Activated T-cell treated with anti-CD3 and anti-CD28 coated beads for 48 hours (primary cell): ENCODE data around the gene TPST2.
A peak's percentile ranks its signal among the peaks of the same experiment; 100 is the strongest.

ENCODE experiments used
- DNase-seq: peaks from one replicate; pipeline ENCODE4 v3.0.0-alpha.2; 2020; ENCODE audit warnings: low read depth

Gene TPST2

DNA sequence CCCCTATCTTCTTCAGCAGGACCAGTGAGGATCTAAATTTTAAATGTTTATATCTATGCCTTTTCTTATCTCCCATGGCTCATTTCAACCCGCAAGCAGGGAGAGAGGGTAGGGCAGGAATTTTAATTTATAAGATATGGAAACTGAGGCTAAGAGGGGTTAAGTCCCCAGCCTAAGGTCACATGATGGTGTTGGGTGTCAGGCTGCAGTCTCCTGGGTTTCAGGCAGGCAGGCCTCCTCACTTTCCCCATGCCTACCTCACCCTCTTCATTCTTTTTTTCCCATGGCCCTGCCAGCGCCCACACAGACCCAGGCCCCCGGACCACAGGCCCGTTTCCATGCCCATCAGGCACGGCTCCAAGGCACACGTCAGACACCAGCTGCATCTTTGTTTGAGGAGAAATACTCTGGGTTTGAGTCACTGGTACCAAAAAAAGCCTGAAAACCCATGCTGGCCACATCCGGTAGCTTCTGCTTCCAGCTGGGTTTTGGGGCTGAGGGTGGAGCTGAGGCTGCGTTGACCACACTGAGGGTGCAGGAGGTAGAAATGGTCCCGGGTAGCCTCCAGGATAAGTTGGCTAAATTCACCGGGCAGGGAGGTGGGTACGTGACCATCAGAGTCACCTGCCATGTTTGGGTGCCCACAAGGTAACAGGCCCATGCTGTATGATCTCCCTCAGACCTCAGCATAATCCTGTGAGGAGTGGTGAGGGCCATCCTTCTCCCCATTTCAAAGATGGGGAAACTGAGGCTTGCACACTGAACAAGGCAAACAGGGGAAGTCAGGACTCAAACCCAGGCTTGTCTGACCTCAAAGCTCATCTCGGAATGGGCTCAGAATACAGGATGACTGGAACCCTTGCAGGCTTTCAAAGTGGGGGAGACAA lies 20.4 kb upstream of the TPST2 start:
- DNase-seq: peak; percentile 46

DNA sequence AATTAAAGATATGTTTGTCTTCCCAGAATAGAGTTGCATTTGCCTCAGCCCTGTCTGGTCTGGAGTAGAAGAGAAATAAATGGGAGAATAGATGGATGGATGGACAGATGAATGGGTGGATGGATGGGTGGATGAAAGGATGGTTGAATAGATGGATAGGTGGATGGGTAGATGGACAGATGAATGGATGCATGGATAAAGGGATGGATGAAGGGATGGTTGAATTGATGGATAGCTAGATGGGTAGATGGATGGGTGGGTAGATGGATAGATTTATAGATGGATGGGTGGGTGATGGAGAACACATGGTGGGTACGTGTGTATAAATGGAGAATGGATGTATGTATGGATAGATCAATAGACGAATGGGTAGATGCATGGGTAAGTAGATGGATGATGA lies 19.4 kb upstream of the TPST2 start:
- DNase-seq: no peak

DNA sequence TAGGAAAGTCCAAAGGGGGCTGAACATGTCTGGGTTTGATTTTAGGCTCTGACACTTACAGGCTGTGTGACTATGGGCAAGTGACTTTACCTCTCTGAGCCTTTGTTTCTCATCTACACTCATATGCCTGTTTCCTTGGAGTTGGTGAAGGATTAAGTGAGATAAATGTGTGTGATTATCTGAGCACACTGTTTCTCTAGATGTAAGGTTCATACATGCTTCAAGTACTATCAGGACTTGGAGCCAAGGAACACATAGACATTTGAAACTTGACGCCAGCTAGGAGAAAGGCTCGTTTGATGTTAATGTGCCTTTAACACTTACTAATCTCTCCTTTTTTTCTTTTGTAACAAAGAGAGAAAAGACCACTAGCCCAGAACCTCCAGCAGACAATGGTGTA lies 18.2 kb upstream of the TPST2 start:
- DNase-seq: no peak

DNA sequence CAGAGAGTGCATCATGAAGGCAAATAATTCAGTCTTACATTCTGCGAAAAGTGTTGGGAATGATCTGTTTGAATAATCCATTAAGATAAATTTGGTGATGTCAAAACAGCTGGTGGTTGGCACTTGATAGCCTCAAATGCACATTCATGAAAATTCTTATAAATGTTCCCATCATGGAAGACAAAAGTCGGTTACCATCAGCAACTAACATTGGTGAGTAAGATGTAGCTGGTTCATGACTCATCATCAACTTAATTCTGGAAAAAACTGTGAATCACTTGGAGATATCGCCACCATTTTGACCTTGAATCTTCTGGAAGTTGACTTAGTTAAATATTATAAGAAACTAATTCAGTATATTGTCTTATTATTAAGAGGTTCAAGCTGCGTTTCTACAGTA lies 16.7 kb upstream of the TPST2 start:
- DNase-seq: no peak

DNA sequence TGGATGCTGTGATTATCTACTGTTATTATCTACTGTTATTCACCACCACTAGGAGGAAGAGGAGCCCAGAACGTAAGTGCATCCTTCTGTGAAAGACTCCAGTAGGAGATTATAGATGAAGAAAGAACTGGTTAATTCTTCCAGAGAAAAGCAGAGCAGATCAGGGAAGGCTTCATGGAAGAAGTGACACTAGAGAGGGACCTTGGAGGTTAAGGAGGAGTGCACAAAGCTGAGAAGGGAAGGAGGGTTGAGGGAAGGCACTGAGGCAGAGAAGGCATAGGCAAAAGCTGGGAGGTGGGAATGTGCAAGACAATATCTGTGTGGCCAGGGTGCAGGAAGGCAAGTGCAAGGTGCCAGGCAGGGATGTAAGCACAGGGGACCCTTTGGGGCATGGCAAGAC lies 14.4 kb upstream of the TPST2 start:
- no peak for DNase-seq

DNA sequence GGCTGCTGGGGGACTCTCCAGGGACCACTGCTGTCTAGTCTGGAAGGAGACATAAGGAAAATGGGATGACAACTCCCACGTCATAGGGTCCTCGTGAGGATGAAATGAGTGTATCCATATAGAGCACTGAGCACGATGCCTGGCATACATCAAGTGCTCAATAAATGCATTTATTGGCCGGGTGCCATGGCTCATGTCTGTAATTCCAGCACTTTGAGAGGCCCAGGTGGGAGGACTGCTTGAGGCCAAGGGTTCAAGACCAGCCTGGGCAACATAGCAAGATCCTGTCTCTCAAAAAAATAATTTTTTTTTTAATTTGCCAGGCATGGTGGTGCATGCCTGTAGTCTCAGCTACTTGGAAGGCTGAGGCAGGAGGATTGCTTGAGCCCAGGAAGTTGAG lies 12.2 kb upstream of the TPST2 start:
- DNase-seq: no peak

DNA sequence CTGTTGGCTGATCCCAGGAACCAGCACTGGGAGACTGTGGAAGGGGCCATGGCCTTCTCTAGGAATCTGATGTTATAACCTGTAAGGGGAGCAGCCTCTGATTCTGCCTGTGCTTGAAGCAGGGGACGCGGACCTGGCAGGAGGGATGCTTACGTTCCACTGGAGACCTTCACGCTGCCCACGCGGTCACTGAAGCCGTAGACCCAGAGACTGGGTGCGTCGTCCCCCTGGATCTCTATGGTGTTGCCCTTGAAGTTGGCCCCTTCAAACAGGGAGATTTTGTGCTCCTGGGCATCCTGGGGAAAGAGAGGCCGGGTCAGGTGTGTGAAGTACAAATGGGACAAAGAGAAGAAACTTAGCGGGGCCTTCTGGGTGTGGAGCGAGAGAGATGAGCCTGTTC lies 11.8 kb upstream of the TPST2 start:
- no peak for DNase-seq

DNA sequence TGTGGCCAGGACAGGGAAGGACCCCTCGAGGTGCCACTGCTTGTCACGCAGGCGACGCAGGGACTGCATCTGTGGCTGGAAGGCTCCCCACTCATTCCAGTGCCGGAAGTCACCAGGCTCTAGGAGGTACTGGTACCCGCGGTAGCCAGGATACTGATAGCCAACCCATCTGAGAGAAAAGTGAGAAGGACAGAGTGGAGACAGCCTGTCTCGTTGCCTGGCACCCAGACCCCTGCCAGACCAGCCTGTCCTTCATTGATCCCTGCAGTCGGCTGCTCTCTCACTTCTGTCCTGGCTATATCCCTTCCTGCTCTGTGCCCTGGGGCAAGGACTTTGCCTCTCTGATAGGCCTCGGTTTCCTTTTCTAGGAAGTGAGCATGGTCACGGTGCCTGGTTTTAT lies 9.6 kb upstream of the TPST2 start:
- DNase-seq: no peak

DNA sequence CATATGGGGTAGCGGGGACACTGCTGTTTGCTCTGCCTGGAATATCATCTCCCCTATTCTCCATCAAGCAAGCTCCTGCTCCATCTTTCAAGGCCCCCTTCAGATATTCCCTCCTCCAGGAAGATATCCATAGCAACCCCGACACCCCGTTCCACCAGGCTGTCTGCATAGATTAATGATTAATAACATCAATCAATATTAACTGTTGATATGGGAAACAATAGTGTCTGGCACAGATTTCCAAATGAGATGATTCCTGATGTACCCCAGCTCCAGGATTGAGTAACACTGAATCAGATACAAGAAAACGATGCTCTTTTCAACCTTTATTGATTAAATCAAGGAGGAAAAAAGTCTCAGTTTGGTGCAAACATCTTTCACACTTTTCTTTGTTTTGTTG lies 7.5 kb upstream of the TPST2 start:
- no peak for DNase-seq

DNA sequence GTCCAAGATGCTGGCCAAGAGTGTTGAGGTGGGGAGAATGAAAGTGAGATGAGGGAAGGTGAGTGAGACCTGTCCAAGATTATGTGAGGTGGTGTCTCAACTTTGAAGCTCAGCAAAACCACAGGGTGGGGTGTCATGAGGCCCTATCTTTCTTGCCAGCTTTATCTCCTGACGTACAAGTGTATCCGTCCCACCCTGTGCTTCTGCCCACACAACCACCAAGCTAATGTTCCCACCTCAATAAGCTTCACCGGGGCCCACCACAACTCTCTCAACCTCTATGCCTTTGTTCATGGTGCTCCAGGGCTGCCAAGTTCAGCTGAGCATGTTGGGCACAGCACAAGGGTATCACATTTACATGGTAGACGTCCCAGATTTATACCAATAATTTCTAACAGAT lies 7.1 kb upstream of the TPST2 start:
- no peak for DNase-seq

DNA sequence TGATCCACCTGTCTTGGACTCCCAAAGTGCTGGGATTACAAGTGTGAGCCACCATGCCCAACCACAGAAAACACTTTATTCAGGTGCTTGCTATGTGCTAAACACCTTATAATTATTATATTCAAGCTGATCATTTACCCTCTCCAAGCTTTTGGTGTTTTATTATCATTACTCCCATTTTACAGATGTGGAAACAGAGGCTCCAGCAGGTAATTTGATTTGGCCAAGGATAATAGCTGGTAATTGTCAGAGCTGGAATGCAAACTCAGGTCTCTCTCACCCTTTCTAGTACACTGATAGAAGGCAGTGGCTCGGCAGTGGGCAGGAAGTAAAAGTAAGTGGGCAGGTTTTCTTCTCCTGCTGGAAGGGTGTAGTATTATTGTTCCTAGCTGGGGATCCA lies 3.8 kb upstream of the TPST2 start:
- DNase-seq: no peak

DNA sequence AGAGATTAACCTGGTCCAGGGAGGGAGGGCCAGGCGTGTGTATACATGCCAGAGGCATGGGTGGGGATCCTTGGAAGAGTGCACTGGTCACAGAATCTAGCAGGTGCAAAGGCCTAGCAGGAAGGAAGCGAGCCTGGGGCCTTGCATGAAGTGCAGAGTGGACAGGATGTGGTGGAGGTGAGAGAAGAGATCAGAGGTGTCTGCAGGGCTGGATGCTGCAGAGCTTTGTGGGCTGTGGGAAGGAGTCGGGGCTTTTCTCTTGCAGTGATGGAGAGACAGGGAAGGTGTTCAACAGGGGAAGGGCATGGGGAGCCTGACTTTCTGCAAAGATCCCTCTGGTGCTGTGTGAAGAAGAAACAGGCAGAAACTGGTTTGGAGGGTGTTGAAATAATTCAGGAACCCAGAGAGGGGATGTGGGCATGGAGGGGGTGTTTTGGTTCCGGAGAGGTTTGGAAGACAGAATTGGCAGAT lies 2.5 kb upstream of the TPST2 start:
- DNase-seq: peak; percentile 17

DNA sequence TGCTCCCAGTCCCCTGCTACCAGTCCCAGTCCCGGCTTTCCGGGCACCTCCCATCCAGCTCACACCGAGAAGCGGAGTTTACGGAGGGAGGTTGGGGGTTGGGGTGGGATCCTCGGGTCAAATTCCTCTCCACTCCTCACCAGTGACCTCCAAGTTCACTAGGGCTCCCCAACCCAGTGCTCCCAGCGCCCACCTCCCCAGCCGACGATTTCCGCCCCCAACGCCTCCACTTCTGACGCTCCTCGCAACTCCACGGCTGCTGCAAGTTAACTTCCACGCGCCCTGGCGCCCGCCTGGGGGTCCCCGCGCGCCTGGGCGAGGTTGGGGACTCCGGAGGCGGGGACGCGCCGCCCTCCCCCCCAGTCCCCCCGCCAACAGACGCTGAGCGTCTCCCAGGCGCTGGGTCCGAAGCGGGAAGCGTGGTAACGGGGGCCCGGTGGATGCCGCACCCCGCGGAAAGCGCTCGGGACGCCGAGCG lies 526 bp downstream of the TPST2 start:
- peak; percentile 26 for DNase-seq

DNA sequence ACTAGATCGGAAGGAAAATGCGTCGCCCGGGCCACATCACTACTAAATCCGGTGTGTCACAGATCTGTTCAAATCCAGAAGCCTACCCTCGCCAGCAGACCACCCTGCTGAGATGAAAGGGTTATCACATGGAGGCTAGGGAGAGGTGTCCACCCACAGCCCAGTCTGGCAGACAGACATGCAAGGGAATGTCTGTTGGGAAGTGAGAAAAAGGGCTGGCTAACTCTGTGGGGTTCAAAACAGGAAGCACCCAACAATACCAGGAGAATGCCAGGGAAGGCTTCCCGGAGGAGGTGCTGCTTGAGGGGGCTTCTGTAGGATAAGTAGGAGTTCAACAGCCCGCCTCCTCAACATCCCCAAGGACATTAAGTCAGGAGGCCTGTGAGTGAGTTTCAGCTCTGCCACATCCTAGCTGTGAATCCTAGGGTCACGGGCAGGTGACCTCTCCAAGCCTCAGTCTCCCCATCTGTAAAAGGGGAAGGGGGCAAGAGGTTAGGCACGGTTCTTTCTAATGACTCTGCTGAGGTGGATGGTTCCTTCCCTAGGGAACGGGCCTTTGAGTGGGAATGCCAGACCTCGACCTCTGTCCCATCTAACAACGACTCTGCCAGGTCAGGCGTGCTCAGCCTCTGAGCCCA lies 1.1 kb downstream of the TPST2 start:
- no peak for DNase-seq

DNA sequence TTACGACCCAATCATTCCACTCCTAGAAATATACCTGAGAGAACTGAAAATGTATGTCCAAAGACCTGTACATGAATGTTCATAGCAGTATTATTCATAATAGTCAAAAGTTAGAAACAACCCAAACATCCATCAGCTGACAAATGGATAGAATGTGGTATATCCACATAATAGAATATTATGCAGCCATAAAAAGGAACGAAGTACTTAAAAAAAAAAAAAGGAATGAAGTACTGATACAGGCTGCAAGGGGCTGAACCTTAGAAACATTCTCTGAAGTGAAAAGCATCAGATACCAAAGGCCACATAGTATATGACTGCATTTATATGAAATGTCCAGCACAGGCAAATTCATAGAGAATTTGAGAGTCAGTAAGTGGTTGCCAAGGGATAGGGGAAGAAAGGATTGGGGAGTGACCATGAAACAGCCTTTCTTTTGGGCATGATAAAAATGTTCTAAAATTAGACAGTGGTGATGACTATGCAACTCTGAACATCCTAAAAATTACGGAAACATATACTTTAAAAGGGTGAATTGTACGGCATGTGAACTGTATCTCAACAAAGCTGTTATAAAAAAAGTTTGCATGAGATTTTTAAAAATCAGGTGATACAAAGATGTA lies 1.8 kb downstream of the TPST2 start:
- no peak for DNase-seq

DNA sequence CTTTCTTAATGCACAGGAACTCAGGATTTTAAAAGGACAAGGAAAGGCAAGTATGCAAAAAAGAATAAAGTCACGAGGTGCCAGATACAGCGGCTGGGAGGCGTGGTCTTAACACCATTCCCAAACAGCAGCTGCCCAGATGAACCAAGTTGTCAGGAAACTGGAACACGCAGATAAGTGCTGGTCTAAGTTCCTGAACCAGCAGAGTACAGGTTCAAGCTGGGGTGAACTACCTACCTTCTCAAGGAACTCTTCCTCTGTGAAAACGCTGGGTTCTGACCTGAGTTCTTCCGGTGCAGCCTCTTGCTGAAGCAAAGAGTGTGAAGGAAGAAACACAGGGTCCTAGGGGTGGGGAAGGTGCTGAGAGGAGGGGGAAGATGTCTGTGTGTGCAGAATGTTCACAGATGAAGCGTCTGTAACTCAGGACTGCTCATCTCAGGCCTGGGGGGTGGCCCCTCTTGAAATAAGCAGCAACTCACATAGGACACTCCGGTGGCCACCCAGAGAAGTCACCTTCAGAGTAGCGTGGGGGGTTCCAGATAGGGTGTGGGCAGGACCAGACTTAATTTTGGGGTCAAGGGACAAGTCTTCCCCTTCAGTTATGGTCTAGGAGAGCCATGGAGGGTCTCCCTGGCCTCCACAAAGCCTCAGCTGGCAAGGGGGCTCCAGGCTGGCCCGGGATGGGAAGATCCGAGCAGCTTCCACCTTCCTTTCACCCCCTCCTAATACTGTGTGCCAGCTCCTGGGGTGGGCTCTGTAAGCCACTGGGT lies 3.2 kb downstream of the TPST2 start:
- DNase-seq: no peak

DNA sequence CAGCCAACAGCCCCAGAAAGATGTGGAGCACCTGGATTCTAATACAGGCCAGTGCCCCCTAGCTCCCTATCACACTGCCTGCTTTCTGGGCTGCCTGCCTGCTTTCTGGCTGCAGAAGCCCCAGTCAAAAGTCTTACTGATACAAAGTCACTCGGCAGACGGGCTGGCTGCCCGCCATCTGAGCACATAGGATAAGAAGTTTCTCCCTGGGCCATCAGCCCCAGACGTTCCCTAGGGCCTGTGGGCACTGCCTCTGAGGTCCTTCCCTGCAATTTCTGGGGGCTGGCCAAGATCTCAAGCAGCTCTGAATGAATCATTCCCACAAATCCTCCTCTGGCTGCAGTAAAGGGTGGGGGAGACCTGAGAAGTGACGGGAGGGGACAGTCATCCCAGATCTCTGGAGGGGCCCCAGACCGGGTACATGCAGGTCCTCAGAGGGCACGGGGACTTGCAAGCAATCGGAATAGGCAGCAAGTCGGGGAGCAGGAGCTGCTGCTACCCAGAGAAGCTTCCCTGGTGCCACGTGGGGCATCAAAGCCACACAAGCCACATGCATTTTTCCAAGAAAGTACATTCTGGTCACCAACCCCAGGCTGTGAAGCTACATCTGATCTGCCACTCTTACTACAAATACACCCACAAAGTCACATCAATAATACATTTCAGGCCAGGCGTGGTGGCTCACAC lies 4.7 kb downstream of the TPST2 start:
- DNase-seq: no peak

DNA sequence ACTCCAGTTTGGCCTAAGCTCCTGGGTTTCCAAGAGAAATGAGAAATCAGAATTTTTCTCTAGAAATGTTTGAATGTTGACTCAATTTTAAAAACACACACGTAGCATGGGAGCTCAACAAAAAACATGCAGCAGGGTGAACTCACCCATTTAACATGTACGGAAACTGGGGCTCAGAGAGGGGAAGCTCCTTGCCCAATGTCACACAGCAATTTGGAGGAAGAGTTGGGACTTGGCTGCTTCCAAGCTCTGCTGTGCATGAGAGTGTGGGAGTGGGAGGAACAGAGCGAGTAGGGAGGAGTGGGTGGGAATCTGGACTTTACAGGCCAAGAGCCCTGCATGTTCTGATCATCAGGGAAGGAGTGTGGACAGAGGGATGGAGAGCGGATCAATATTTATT lies 5.9 kb downstream of the TPST2 start:
- no peak for DNase-seq

DNA sequence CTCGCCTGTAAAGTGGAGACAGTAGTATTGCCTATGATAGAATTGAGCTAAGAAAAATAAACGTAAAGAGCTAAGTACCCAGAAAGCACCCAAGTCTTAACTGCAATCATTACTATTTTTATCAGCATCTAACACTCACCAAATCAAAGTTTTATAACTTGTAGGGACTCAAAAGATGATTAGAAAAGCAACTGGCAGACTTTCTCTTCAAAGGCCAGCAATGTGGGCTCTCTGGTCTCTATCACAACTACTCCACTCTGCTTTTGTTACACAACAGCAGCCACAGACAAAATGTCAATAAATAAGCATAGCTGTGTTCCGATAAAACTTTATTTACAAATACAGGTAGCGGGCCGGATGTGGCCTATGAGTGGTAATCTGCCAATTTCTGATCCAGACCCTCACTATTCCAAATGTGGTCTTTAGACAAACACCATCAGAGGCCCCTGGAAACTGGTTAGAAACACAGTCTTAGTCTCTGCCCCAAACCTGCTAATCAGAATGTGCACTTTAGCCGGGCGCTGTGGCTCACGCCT lies 8.2 kb downstream of the TPST2 start:
- DNase-seq: no peak

DNA sequence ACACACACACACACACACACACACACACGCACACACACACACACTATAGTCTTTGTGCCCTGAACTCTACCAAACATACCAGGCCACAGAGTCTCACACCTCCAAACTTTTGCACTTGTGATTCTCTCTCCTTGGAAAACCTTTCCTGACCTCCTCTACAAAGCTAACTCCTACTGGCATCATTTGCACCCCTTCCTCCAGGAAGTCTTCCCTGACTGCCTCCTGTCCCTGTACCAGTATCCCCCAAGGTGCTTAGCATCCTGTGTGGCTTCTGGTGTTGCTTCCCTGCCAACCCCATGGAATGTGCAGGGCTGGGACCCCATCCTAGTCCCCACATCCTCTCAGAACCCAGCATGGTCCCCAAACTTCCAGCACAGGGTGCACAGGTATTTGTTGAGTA lies 8.9 kb downstream of the TPST2 start:
- no peak for DNase-seq

DNA sequence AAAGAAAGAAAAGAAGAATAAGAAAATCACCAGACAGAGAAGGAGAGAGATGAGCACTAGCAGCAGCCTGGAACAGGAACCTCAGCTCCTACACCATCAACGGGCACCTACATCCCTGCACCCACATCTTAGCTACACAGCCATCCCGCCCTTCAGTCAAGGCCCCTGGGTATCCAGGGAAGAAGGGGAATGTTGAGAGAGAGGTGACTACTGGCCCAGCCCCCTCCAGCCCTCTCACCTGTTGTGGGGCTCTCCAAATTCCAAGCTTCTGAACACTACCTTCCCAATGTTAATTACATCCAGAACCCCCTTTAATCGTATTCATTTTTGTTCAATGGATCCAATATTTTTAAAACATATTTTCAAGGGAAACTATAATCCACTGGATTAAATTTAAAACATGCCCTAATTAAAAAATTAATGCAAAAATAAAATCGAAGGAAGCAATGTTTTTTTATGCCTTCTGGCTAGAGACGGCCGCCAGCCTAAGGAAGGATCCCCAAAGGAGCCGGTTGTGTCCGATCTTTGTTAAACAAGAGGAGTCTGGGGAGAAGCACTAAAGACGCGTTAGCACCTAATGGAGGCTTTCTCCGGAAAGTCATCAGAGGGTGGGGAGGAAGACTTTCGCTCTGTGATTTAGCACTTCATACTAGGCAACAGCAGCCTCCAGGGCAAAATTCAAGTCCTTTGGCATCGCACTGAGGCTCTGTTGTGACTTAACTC lies 9.5 kb downstream of the TPST2 start:
- DNase-seq: no peak
